OCI-LY7 (cell line): ENCODE results near the gene BAK1. TPM values are rescaled to one million over a fixed set of nuclear protein-coding genes. Genes with fewer than 3 reads are reported as not detected.

Experiments
- BruUV-seq: library from RNA; stranded (reverse); fragments of 400-500 nt; replicated peaks from 2 replicates; lab custom pipeline; 2021; lab: Mats Ljungman, UMichigan
- CTCF ChIA-PET: fragments of 300-600 bp; sonication (Branson Sonifier 250); formaldehyde crosslinking; loops from one replicate; lab custom pipeline; 2022; ENCODE audit warnings: antibody characterized with exemption; ENCODE audit not compliant: unreplicated experiment; lab: Charles Lee
- POLR2A ChIA-PET: fragments of 300-600 bp; sonication (Branson Sonifier 250); formaldehyde crosslinking; loops from one replicate; lab custom pipeline; 2022; ENCODE audit warnings: antibody characterized with exemption; lab: Charles Lee
- DNase-seq: peaks from one replicate; pipeline ENCODE4 v3.0.0-alpha.2; 2015; ENCODE audit warnings: low spot score
- H2AFZ ChIP-seq: fragments of 200-600 bp; sonication (generic), shearing (Covaris generic); 2 replicates; pipeline ENCODE4 v1.6.1; 2014; ENCODE audit warnings: mild to moderate bottlenecking, antibody characterized with exemption, low read length, moderate library complexity
- H3K27ac ChIP-seq: fragments of 200-600 bp; sonication (generic); 2 replicates; pipeline ENCODE4 v1.5.1; 2014; ENCODE audit warnings: mixed run types, low read depth, mild to moderate bottlenecking, moderate library complexity, low read length, inconsistent platforms; ENCODE audit not compliant: poor library complexity, severe bottlenecking
- H3K36me3 ChIP-seq: fragments of 200-600 bp; sonication (generic); 2 replicates; pipeline ENCODE4 v1.6.1; 2014; ENCODE audit warnings: mild to moderate bottlenecking, antibody characterized with exemption, low read length, moderate library complexity, mixed read lengths; ENCODE audit not compliant: insufficient read depth
- H3K4me1 ChIP-seq: fragments of 200-600 bp; sonication (generic); 2 replicates; pipeline ENCODE4 v1.5.1; 2014; ENCODE audit warnings: mild to moderate bottlenecking, low read length; ENCODE audit not compliant: insufficient read depth, poor library complexity, severe bottlenecking
- H3K4me2 ChIP-seq: fragments of 200-600 bp; sonication (generic); 2 replicates; pipeline ENCODE4 v1.6.1; 2014; ENCODE audit warnings: mild to moderate bottlenecking, low read length
- H3K4me3 ChIP-seq: fragments of 200-600 bp; sonication (generic); 2 replicates; pipeline ENCODE4 v1.5.1; 2014; ENCODE audit warnings: mild to moderate bottlenecking, low read depth, low read length; ENCODE audit not compliant: poor library complexity, severe bottlenecking
- H3K79me2 ChIP-seq: fragments of 200-600 bp; sonication (generic); 2 replicates; pipeline ENCODE4 v1.6.1; 2016; ENCODE audit warnings: low read depth, mild to moderate bottlenecking, low read length, moderate library complexity, mixed read lengths; ENCODE audit not compliant: insufficient read depth
- H3K9me2 ChIP-seq: fragments of 200-600 bp; sonication (generic); 2 replicates; pipeline ENCODE4 v1.6.1; 2016; ENCODE audit warnings: mild to moderate bottlenecking, low read length, mixed read lengths; ENCODE audit not compliant: insufficient read depth
- H3K9me3 ChIP-seq: fragments of 200-600 bp; sonication (generic); 2 replicates; pipeline ENCODE4 v1.6.1; 2014; ENCODE audit warnings: mild to moderate bottlenecking, mixed run types, low read length, mixed read lengths
- H4K20me1 ChIP-seq: fragments of 200-600 bp; sonication (generic); 2 replicates; pipeline ENCODE4 v1.6.1; 2014; ENCODE audit warnings: mild to moderate bottlenecking, antibody characterized with exemption, low read length, moderate library complexity, mixed read lengths; ENCODE audit not compliant: insufficient read depth
- CTCF ChIP-seq: fragments of 200-600 bp; sonication (generic); conservative IDR thresholded peaks from 2 replicates; pipeline ENCODE4 v1.5.1; 2014; ENCODE audit warnings: mild to moderate bottlenecking, antibody characterized with exemption, low read length, moderate library complexity, mixed read lengths
- EZH2phosphoT487 ChIP-seq: fragments of 200-600 bp; sonication (generic); IDR thresholded peaks from 2 replicates; pipeline ENCODE4 v1.6.1; 2018; ENCODE audit warnings: low read depth, borderline replicate concordance, mild to moderate bottlenecking, mixed run types, antibody characterized with exemption, low read length, moderate library complexity, mixed read lengths
- intact Hi-C: fragments of 100-400 bp; cut with micrococcal nuclease; formaldehyde crosslinking; loops from one replicate; pipeline ENCODE4 v1.10.0; 2022; ENCODE audit not compliant: unreplicated experiment
- total RNA-seq, 2 experiments: library from RNA; depleted of rRNA in 1 of 2; stranded (reverse); fragments of >200 nt in 1 of 2; shearing (Covaris generic) in 1 of 2; gene quantifications; 2 replicates each; pipeline ENCODE4 v1.2.3, GENCODE V29; 2014 to 2022

Gene BAK1
- total RNA-seq, 2 experiments from 2014 or later = 13.9 to 33.8 TPM

GRCh38 chr6:33576668-33577067 lies 3.4 kb downstream of the BAK1 start:
- POLR2A ChIA-PET = interaction anchor here (0.7 kb wide), 1 partner anchor 621 kb away, joined by 3 read pairs; no protein-coding TSS in a partner anchor
- H3K9me2 ChIP-seq = no peaks in the 10 kb centered on the region
- H3K36me3 ChIP-seq = peaks cover 46% of the 10 kb centered on the region
- intact Hi-C loops = no loop called here
- BruUV-seq = no TSS peak
- peaks cover 30% of the 10 kb centered on the region for H3K4me1 ChIP-seq
- H4K20me1 ChIP-seq = no peaks in the 10 kb centered on the region
- H3K79me2 ChIP-seq = peaks cover 21% of the 10 kb centered on the region
- H3K4me3 ChIP-seq = no peak overlapping the region
- H2AFZ ChIP-seq = no peak overlapping the region
- CTCF ChIA-PET = no interaction called here
- TF ChIP-seq CTCF = no peak
- H3K27ac ChIP-seq = no peak overlapping the region
- no peak overlapping the region for H3K4me2 ChIP-seq
- DNase-seq = no peak
- H3K9me3 ChIP-seq = no peaks in the 10 kb centered on the region

GRCh38 chr6:33575211-33575610 lies 4.9 kb downstream of the BAK1 start:
- peaks cover 48% of the 10 kb centered on the region for H3K36me3 ChIP-seq
- no peak overlapping the region for H3K4me3 ChIP-seq
- ChIA-PET CTCF (no interaction called here), POLR2A (no interaction called here)
- H4K20me1 ChIP-seq = no peaks in the 10 kb centered on the region
- no TSS peak for BruUV-seq
- TF ChIP-seq CTCF (no peak), EZH2phosphoT487 (no peak)
- no peak for DNase-seq
- intact Hi-C loops = no loop called here
- no peaks in the 10 kb centered on the region for H3K9me2 ChIP-seq
- H3K4me1 ChIP-seq = peaks cover 32% of the 10 kb centered on the region
- H3K9me3 ChIP-seq = no peaks in the 10 kb centered on the region
- H2AFZ ChIP-seq = no peak overlapping the region
- no peak overlapping the region for H3K27ac ChIP-seq
- peaks cover 21% of the 10 kb centered on the region for H3K79me2 ChIP-seq
- H3K4me2 ChIP-seq = no peak overlapping the region

- POLR2A ChIA-PET = interaction anchor here (1.3 to 1.4 kb wide), 2 partner anchors 139 to 141 kb away, joined by 3 to 5 read pairs; no protein-coding TSS in a partner anchor
Observed at GRCh38 chr6:33571637-33572316, 8.3 kb downstream of the BAK1 start.

More at GRCh38 chr6:33571637-33572316, 8.3 kb downstream of the BAK1 start:
- H4K20me1 ChIP-seq = no peaks in the 10 kb centered on the region
- intact Hi-C loops = loop anchor here (2.0 kb wide), 2 partner anchors 117 to 153 kb away; partner anchors contain the start of genes CUTA and ZBTB9
- TF ChIP-seq EZH2phosphoT487 = no peak
- peak; percentile 17; the same call in 1 of the 2 replicates for TF ChIP-seq CTCF
- no peaks in the 10 kb centered on the region for H3K79me2 ChIP-seq
- no peak for DNase-seq
- H3K9me3 ChIP-seq = no peaks in the 10 kb centered on the region
- peak overlapping the region; percentile 67; the same call in 1 of the 2 replicates for H2AFZ ChIP-seq
- CTCF ChIA-PET = no interaction called here
- H3K36me3 ChIP-seq = peaks cover 34% of the 10 kb centered on the region
- BruUV-seq = no TSS peak
- peaks cover 22% of the 10 kb centered on the region for H3K4me1 ChIP-seq
- H3K27ac ChIP-seq = peak overlapping the region; percentile 95
- H3K9me2 ChIP-seq = no peaks in the 10 kb centered on the region
- peak overlapping the region; percentile 69 for H3K4me3 ChIP-seq
- H3K4me2 ChIP-seq = peak overlapping the region; percentile 87
